Erythroblast (primary cell): Measurements from ENCODE around the gene IMPDH1.

Experiments
- GATA1 ChIP-seq: IDR thresholded peaks from 2 replicates; pipeline ENCODE4 v1.6.1; 2011; ENCODE audit warnings: low read depth, mild to moderate bottlenecking, control low read depth, low read length, moderate library complexity
- POLR2A ChIP-seq: IDR thresholded peaks from 2 replicates; pipeline ENCODE4 v1.6.1; 2011; ENCODE audit warnings: mild to moderate bottlenecking, low read length

GRCh38 chr7:128431221-128431620, 21.4 kb upstream of the IMPDH1 start:
- TF ChIP-seq POLR2A: no peak
- no peak for TF ChIP-seq GATA1
